Nephron progenitor cell (in vitro differentiated cells): Measurements from ENCODE around the gene MICU2.
"Not testable (repeated sequence)": the region's sequence is repeated elsewhere in the genome, so short reads cannot be mapped to it uniquely, and the experiment has no call there.

Experiments
- DNase-seq: peaks from one replicate; pipeline ENCODE4 v3.0.0; 2021
- H3K27ac Mint-ChIP-seq: 2 replicates; pipeline ENCODE4 v1.8.0; 2021; ENCODE audit warnings: mild to moderate bottlenecking, moderate library complexity, mixed read lengths
- H3K27me3 Mint-ChIP-seq: 2 replicates; pipeline ENCODE4 v1.8.0; 2021; ENCODE audit warnings: mild to moderate bottlenecking, low read depth, mixed read lengths; ENCODE audit not compliant: poor library complexity
- H3K36me3 Mint-ChIP-seq: 2 replicates; pipeline ENCODE4 v1.8.0; 2021; ENCODE audit warnings: low read depth, mixed read lengths
- H3K4me1 Mint-ChIP-seq: 2 replicates; pipeline ENCODE4 v1.8.0; 2021; ENCODE audit warnings: mixed read lengths
- H3K4me3 Mint-ChIP-seq: 2 replicates; pipeline ENCODE4 v1.8.0; 2021; ENCODE audit warnings: mild to moderate bottlenecking, moderate library complexity, mixed read lengths
- H3K9me3 Mint-ChIP-seq: 2 replicates; pipeline ENCODE4 v1.8.0; 2021; ENCODE audit warnings: mild to moderate bottlenecking, moderate library complexity, mixed read lengths
- CTCF ChIP-seq: fragments of 200-600 bp; sonication (generic); IDR thresholded peaks from 2 replicates; pipeline ENCODE4 v1.5.0; 2021; ENCODE audit warnings: antibody characterized with exemption

MICU2 gene

GRCh38 chr13:21590231-21590630, 13.7 kb downstream of the MICU2 start:
- H3K36me3 Mint-ChIP-seq, result peaks cover 74% of the 10 kb centered on the region
- peaks cover 67% of the 10 kb centered on the region for H3K9me3 Mint-ChIP-seq
- no peak for TF ChIP-seq CTCF
- no peak for DNase-seq
- no peaks in the 10 kb centered on the region for H3K27me3 Mint-ChIP-seq
- H3K4me3 Mint-ChIP-seq, result no peak overlapping the region
- no peaks in the 10 kb centered on the region for H3K4me1 Mint-ChIP-seq
- H3K27ac Mint-ChIP-seq, result no peak overlapping the region

GRCh38 chr13:21589510-21589909, 14.5 kb downstream of the MICU2 start:
- DNase-seq, H3K27ac Mint-ChIP-seq, H3K27me3 Mint-ChIP-seq, H3K4me1 Mint-ChIP-seq, H3K4me3 Mint-ChIP-seq: not testable (repeated sequence)
- H3K36me3 Mint-ChIP-seq, result peaks cover 73% of the 10 kb centered on the region
- peaks cover 68% of the 10 kb centered on the region for H3K9me3 Mint-ChIP-seq

- H3K4me3 Mint-ChIP-seq, H3K4me1 Mint-ChIP-seq, H3K27me3 Mint-ChIP-seq, DNase-seq, H3K27ac Mint-ChIP-seq: not testable (repeated sequence)
- peaks cover 67% of the 10 kb centered on the region for H3K9me3 Mint-ChIP-seq
- peaks cover 72% of the 10 kb centered on the region for H3K36me3 Mint-ChIP-seq
Measured at GRCh38 chr13:21588411-21588810, 15.6 kb downstream of the MICU2 start.

- no peaks in the 10 kb centered on the region for H3K4me1 Mint-ChIP-seq
- no peak for DNase-seq
- H3K9me3 Mint-ChIP-seq, result peaks cover 50% of the 10 kb centered on the region
- H3K27me3 Mint-ChIP-seq, result no peaks in the 10 kb centered on the region
- TF ChIP-seq CTCF, result no peak
- peaks cover 62% of the 10 kb centered on the region for H3K36me3 Mint-ChIP-seq
- no peak overlapping the region for H3K4me3 Mint-ChIP-seq
- H3K27ac Mint-ChIP-seq, result no peak overlapping the region
Measured at GRCh38 chr13:21584973-21585592, 18.9 kb downstream of the MICU2 start.

- Mint-ChIP-seq H3K4me3 (no peak overlapping the region), H3K9me3 (peaks cover 36% of the 10 kb centered on the region), H3K27ac (no peak overlapping the region), H3K4me1 (no peaks in the 10 kb centered on the region), H3K36me3 (peaks cover 48% of the 10 kb centered on the region), H3K27me3 (no peaks in the 10 kb centered on the region)
- TF ChIP-seq CTCF, result no peak
- DNase-seq, result no peak
Measured at GRCh38 chr13:21583478-21583877, 20.5 kb downstream of the MICU2 start.

GRCh38 chr13:21580736-21581135, 23.2 kb downstream of the MICU2 start:
- H3K9me3 Mint-ChIP-seq, result peaks cover 34% of the 10 kb centered on the region
- H3K36me3 Mint-ChIP-seq, result peaks cover 46% of the 10 kb centered on the region
- TF ChIP-seq CTCF, result no peak
- no peak for DNase-seq
- no peak overlapping the region for H3K27ac Mint-ChIP-seq
- no peaks in the 10 kb centered on the region for H3K27me3 Mint-ChIP-seq
- H3K4me3 Mint-ChIP-seq, result no peak overlapping the region
- H3K4me1 Mint-ChIP-seq, result no peaks in the 10 kb centered on the region

GRCh38 chr13:21579754-21580316, 24.1 kb downstream of the MICU2 start:
- DNase-seq, result no peak
- TF ChIP-seq CTCF, result no peak
- Mint-ChIP-seq H3K36me3 (peaks cover 47% of the 10 kb centered on the region), H3K4me1 (peaks cover 2% of the 10 kb centered on the region), H3K27me3 (no peaks in the 10 kb centered on the region), H3K4me3 (no peak overlapping the region), H3K27ac (no peak overlapping the region), H3K9me3 (peaks cover 33% of the 10 kb centered on the region)
